H1 (cell line): ENCODE results near the gene MAGI2. TPM values are rescaled to one million over a fixed set of nuclear protein-coding genes. Genes with fewer than 3 reads are reported as not detected.

ENCODE experiments used
- CTBP2 ChIP-seq: IDR thresholded peaks from 2 replicates; pipeline ENCODE4 v1.7.0; 2011; ENCODE audit warnings: borderline replicate concordance, mild to moderate bottlenecking, moderate library complexity, mixed read lengths, low read length; ENCODE audit not compliant: insufficient read depth, insufficient read length
- RFX5 ChIP-seq: IDR thresholded peaks from 2 replicates; pipeline ENCODE4 v1.6.1; 2011; ENCODE audit warnings: low read depth, low read length, improper control_type of control experiment, borderline replicate concordance
- SP1 ChIP-seq: IDR thresholded peaks from 2 replicates; pipeline ENCODE4 v1.6.1; 2011; ENCODE audit warnings: low read depth, low read length
- TBP ChIP-seq: IDR thresholded peaks from 2 replicates; pipeline ENCODE4 v1.6.1; 2011; ENCODE audit warnings: low read depth, low read length, improper control_type of control experiment
- polyA plus RNA-seq, 7 experiments: library from polyadenylated mRNA; depleted of rRNA in 3 of 7; stranded (reverse) in 5 of 7; unstranded in 2 of 7; fragments of >200 nt in 5 of 7; fragments of 200-250 nt in 2 of 7; gene quantifications; 1 replicate in 5 of 7; 2 replicates in 1 of 7; 4 replicates in 1 of 7; pipeline versions ENCODE4 v1.2.1 to v1.2.3, GENCODE V29; 2011 to 2013; ENCODE audit warnings: missing spikeins in 2 of 7, mixed read lengths in 2 of 7
- total RNA-seq: library from RNA; stranded (reverse); fragmentation: NEBNext Ultra II Directional; extraction: Animal tissue kit (Norgen Biotek cat#: 25700); gene quantifications from 2 replicates; pipeline ENCODE4 v1.2.1, GENCODE V29; 2021

Gene MAGI2
- total and polyA plus RNA-seq, 2 of the 8 experiments (the other 6 are each of a cell fraction or from before 2014, with no cell fraction given), result 6.0 to 27.3 TPM

- no peak for TF ChIP-seq RFX5
- no peak for TF ChIP-seq CTBP2
- no peak for TF ChIP-seq TBP
- no peak for TF ChIP-seq SP1
These were observed 77.0 kb downstream of the MAGI2 start (continued) for GRCh38 chr7:79376299-79377025.
